GM04503 (cell line): ENCODE results near the gene ADIPOQ.
"Not testable (repeated sequence)": the region's sequence is repeated elsewhere in the genome, so short reads cannot be mapped to it uniquely, and the experiment has no call there.

Experiments
- DNase-seq: peaks from one replicate; pipeline ENCODE4 v3.0.0-alpha.2; 2012; ENCODE audit warnings: low read depth

Gene ADIPOQ

DNA sequence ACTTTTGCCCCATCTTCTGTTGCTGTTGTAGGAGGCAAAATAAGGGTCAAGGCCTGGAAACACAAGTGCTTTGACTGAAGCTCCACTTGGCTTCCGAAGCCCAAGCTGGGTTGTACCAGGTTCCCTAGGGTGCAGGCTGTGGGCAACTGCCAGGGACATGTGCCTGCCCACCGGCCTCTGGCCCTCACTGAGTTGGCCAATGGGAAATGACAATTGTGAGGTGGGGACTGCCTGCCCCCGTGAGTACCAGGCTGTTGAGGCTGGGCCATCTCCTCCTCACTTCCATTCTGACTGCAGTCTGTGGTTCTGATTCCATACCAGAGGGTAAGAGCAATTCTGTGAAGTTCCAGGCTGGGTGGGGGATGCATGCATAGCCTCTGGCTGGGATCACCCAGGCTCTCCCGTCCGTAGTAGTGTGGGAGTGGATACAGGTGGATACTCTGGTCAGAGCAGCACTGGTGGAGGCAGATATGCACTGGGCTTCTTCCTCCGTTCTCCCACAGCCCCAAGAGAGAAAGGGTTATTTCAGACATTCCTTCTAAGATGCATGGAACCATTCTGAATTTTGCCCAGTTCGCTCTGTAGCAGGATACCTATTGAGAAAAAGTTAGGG lies at the start of gene ADIPOQ:
TSS of gene ADIPOQ (plus strand) at position 285 of the 613 bp plus-strand sequence. CDS start 10,349 bp downstream, outside the sequence.
- no peak for DNase-seq

DNA sequence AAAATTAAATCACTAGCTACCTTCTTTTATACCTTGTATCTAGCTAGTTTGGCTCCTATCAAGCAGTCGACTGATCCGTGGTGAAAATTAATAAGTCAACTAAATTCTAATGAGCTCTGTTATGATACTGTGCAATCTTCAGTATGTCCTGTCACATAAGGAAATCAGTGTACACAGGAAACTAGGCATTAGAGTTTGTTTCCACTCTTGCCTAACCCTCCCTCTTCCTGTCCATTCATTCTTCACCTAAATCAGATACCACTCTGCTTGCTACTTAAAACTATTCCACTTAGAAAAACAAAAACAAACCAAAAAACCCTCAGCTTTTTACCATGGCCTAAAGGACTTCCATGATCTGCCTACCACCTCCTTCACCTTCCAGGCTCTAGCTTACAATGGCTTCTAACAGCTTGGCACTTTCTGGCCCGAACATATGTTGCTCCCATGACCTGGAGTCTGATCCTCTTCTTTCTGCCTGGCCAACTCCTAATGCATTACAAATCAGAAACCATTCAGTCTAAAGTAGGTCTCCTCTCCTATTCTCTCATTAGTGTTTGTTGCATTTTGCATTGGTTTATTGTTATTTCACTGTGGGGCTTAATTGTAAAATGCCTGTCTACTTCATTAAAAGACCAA lies 44.2 kb upstream of the ADIPOQ start:
- DNase-seq = no peak

DNA sequence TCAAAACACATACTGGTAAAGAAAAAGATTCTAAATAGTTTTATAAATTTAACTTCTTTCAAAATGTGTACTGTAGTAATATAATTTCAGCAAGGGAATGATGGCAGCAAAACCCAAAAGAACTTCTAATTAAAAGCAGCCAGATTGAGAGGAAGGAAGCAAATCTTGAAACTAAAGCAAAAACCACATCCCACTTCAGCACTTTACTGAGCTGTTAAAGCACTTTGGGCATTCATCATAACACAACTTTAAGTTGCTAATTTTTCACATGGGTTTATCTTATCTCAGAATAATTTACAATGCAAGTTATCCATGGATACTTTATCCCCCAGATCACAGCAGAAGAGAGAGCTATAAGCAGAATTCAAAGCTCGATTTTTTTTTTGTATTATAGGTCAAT lies 42.2 kb upstream of the ADIPOQ start:
- no peak for DNase-seq

- DNase-seq = no peak
Observed at GRCh38 chr3:186802701-186803100, 39.8 kb upstream of the ADIPOQ start.

- not testable (repeated sequence) for DNase-seq
Observed at GRCh38 chr3:186803447-186803846, 39.1 kb upstream of the ADIPOQ start.

- no peak for DNase-seq
Observed at GRCh38 chr3:186806089-186807055, 36.1 kb upstream of the ADIPOQ start, which contains the start of gene RFC4. RFC4 (minus strand) TSS chr3:186806482; CDS start chr3:186804713, 1,769 bp downstream.

DNA sequence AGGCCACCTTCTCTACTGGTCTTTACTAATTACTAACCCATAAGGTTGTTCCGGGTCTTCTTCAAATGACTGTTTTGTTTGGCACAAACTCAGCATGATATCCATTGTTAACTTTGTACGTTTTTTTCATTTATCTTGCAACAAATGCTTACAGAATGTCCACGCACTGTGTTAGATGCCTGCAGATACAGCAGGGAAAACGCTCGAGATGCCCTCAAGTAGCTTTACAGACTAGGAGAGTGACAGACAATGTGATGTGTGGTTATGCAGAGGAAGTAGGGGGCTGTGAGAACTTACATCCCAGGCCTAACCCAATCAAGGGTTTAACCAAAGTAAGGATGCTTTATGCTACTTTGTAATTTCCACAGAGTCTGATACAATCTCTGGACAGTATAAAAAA lies 35.3 kb upstream of the ADIPOQ start:
- no peak for DNase-seq

DNA sequence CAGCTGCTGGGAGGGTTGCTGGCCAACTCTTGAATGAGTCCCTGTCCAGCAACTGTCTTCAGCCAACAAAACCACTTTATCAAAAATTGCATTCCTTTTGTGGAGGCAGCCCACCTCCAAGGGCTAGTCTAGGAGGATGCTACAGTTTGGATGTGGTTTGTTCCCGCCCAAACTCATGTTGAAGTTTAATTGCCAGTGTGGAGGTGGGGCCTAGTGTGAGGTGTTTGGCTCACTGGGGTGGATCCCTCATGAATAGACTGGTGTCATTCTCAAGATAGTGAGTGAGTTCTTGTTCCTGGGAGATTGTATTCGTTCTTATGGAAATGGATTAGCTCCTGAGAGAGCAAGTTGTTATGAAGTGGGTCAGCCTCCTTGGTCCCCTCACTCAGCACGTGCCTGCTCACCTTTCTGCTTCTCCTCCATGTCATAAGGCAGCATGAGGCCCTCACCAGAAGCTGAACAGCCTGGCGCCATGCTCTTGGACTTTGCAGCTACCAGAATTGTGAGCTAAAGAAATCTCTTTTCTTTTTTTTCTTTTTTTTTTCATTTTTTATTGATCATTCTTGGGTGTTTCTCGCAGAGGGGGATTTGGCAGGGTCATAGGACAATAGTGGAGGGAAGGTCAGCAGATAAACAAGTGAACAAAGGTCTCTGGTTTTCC lies 32.0 kb upstream of the ADIPOQ start:
- no peak for DNase-seq

- DNase-seq = not testable (repeated sequence)
Observed at GRCh38 chr3:186811313-186811712, 31.2 kb upstream of the ADIPOQ start.

GRCh38 chr3:186814100-186814499 lies 28.4 kb upstream of the ADIPOQ start:
- DNase-seq = no peak

- DNase-seq = no peak
Observed at GRCh38 chr3:186815435-186815834, 27.1 kb upstream of the ADIPOQ start.

GRCh38 chr3:186818516-186818915 lies 24.0 kb upstream of the ADIPOQ start:
- no peak for DNase-seq

- no peak for DNase-seq
Observed at GRCh38 chr3:186818956-186819355, 23.6 kb upstream of the ADIPOQ start.

DNA sequence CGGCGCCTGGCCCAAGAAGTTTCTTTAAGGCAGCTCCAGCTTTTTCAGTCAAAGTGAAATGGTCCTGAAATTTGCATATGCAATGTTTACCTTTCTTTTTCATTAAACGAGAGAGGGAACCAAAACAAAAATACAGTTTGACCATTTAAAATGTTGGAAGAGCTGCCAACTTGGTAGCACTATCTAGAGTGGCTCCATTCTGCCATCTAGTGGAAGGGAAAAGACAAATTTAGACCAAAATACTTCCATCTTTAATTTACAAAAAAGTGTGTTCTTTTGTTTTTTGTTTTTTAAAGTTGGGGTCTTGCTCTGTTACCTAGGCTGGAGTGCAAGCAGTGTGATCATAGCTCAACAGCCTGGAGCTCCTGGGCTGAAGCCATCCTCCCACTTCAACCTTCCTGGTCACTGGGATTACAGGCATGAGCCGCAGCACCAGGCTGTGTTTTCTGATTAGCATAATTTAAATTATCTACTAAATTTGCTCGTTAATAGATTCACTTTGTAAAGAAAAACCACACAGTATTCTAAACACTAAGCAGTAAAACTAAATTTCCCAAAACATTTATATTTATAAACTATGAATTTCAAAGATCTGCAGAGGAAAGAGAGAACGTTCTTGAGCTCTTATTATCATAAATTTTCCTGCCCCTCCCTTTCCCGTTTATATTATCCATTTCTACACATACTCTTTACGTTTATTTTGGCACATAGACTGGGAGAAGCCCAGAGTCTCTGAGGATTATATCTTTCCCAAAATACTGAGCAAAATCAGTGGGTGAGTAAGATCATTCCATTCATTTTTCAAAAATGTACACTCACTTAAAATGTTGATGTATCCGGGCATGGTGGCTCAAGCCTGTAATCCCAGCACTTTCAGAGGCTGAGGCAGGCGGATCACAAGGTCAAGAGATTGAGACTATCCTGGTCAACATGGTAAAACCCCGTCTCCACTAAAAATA lies 20.8 kb upstream of the ADIPOQ start:
- DNase-seq = no peak

DNA sequence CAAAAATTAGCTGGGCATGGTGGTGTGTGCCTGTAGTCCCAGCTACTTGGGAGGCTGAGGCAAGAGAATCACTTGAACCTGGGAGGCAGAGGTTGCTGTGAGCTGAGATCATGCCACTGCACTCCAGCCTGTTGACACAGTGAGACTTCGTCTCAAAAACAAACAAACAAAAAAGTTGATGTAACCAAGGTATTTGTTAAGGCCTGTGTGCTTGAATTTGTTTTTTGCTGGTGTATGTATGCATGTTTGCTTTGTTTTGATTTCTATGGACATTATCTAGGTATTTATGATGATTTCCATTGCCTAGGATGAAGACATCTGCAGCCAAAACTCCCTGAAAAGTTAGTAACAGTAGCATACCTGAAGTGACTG lies 20.1 kb upstream of the ADIPOQ start:
- DNase-seq = not testable (repeated sequence)

DNA sequence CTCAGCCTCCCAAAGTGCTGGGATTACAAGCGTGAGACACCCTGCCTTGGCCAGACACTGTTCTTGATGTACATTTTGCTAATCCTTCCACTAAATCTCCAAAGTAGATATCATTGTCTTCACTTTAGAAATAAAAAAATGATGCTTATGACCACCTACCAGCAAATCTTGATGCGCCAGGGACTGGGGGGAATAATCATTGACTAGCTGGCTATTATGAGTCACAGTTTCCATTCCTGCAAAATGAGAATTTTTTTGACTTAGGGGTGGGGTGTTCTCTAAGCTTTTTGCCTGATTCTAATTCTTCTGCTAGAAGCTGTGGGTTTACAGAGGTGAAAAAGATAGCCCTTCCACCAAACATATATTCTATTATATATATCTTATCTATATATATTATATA lies 19.1 kb upstream of the ADIPOQ start:
- DNase-seq = no peak

DNA sequence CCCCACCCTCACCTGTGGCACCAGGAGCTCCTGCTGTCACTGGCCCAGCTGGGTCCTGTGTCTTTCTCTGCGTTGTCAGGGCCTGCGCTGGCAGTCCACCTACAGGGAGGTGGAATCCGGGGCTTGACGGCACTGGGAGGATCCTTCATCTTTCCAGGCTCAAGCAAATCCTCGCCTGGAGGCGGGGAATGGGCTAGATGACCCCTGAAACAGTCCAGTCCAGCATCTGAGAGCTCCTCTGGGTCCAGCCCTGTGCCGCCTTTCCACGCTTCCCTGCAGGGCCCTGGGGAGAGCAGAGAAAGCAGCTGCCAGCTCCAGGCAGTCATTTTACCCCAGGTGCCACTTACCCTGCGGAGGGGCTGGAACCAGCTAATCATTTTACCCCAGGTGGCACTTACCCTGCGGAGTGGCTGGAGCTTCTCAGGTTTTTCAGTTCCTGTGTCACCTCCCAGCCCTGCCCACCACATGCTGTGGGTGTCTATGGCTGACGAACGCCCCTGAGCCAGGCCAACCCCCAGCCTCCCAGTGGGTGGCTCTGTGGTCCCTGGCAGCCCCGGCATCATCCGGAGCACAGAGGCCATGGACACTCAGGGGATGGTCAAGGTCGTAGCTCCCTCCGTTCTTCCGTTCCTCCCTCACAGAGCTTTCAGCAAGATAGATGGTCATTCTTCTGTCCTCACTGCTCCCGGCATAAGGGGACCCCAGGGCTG lies 17.9 kb upstream of the ADIPOQ start:
- no peak for DNase-seq

GRCh38 chr3:186825294-186825821 lies 17.2 kb upstream of the ADIPOQ start:
- no peak for DNase-seq

- no peak for DNase-seq
Observed at GRCh38 chr3:186825872-186826409, 16.6 kb upstream of the ADIPOQ start.
